BE2C (cell line): ENCODE measurements around the gene MFAP5.

Experiments
- DNase-seq: peaks from one replicate; pipeline ENCODE4 v3.0.0-alpha.2; 2020
- H3K27me3 ChIP-seq: fragments of 250-450 bp; sonication (Bioruptor Pico); 2 replicates; pipeline ENCODE4 v1.5.1; 2020; ENCODE audit warnings: mild to moderate bottlenecking
- H3K36me3 ChIP-seq: fragments of 250-450 bp; sonication (Bioruptor Pico); 2 replicates; pipeline ENCODE4 v1.5.1; 2020; ENCODE audit warnings: mild to moderate bottlenecking
- H3K4me1 ChIP-seq: fragments of 250-450 bp; sonication (Bioruptor Pico); 2 replicates; pipeline ENCODE4 v1.5.1; 2020
- H3K4me3 ChIP-seq: 2 replicates; pipeline ENCODE4 v1.5.1; 2011; ENCODE audit warnings: low read depth, low read length
- H3K9me3 ChIP-seq: fragments of 250-450 bp; sonication (Bioruptor Pico); 2 replicates; pipeline ENCODE4 v1.5.1; 2020
- CTCF ChIP-seq: IDR thresholded peaks from 2 replicates; pipeline ENCODE4 v1.5.1; 2012; ENCODE audit warnings: mild to moderate bottlenecking, low read depth, low read length

Gene MFAP5

GRCh38 chr12:8609061-8609570 lies 53.5 kb downstream of the MFAP5 start:
- no peaks in the 10 kb centered on the region for H3K36me3 ChIP-seq
- DNase-seq, result peak; percentile 10
- H3K4me3 ChIP-seq, result no peak overlapping the region
- H3K9me3 ChIP-seq, result no peaks in the 10 kb centered on the region
- H3K27me3 ChIP-seq, result no peaks in the 10 kb centered on the region; the same call in 1 of the 2 replicates
- TF ChIP-seq CTCF, result peak; percentile 71
- no peaks in the 10 kb centered on the region for H3K4me1 ChIP-seq

GRCh38 chr12:8606890-8607289 lies 55.7 kb downstream of the MFAP5 start:
- DNase-seq, result no peak
- no peak for TF ChIP-seq CTCF
- H3K27me3 ChIP-seq, result no peaks in the 10 kb centered on the region; the same call in 1 of the 2 replicates
- no peaks in the 10 kb centered on the region for H3K36me3 ChIP-seq
- no peaks in the 10 kb centered on the region for H3K4me1 ChIP-seq
- no peak overlapping the region for H3K4me3 ChIP-seq
- H3K9me3 ChIP-seq, result no peaks in the 10 kb centered on the region

GRCh38 chr12:8605057-8605456 lies 57.6 kb downstream of the MFAP5 start:
- DNase-seq, result no peak
- Histone ChIP-seq H3K36me3 (no peaks in the 10 kb centered on the region), H3K4me1 (no peaks in the 10 kb centered on the region), H3K4me3 (no peak overlapping the region), H3K9me3 (no peaks in the 10 kb centered on the region), H3K27me3 (no peaks in the 10 kb centered on the region; the same call in 1 of the 2 replicates)
- TF ChIP-seq CTCF, result no peak

GRCh38 chr12:8603856-8604255 lies 58.8 kb downstream of the MFAP5 start:
- Histone ChIP-seq H3K4me1 (no peaks in the 10 kb centered on the region), H3K36me3 (no peaks in the 10 kb centered on the region), H3K27me3 (no peaks in the 10 kb centered on the region; the same call in 1 of the 2 replicates), H3K9me3 (no peaks in the 10 kb centered on the region), H3K4me3 (no peak overlapping the region)
- no peak for DNase-seq
- no peak for TF ChIP-seq CTCF

- Histone ChIP-seq H3K4me3 (no peak overlapping the region), H3K9me3 (no peaks in the 10 kb centered on the region), H3K27me3 (no peaks in the 10 kb centered on the region; the same call in 1 of the 2 replicates), H3K4me1 (no peaks in the 10 kb centered on the region), H3K36me3 (no peaks in the 10 kb centered on the region)
- TF ChIP-seq CTCF, result no peak
- no peak for DNase-seq
These were observed 59.3 kb downstream of the MFAP5 start for GRCh38 chr12:8603286-8603685.

- Histone ChIP-seq H3K4me1 (no peaks in the 10 kb centered on the region), H3K9me3 (no peaks in the 10 kb centered on the region), H3K27me3 (no peaks in the 10 kb centered on the region), H3K4me3 (no peak overlapping the region), H3K36me3 (no peaks in the 10 kb centered on the region)
- no peak for TF ChIP-seq CTCF
- DNase-seq, result no peak
These were observed 66.1 kb downstream of the MFAP5 start for GRCh38 chr12:8596561-8596960.
